ENCODE results near the gene CRACDL.

- TF ChIP-seq CTCF (IDR thresholded peaks at IDR 0.05) (no peak), POLR2AphosphoS5 (IDR thresholded peaks at IDR 0.05) (no peak)
Measured at GRCh38 chr2:98911126-98911375, 25.0 kb downstream of the CRACDL start.

Data from prostate gland (tissue), 2 donors.